GM03348 (cell line): ENCODE data around the gene MSL1.

ENCODE experiments used
- DNase-seq: peaks from one replicate; pipeline ENCODE4 v3.0.0; 2012; ENCODE audit warnings: low spot score

The MSL1 gene

DNA sequence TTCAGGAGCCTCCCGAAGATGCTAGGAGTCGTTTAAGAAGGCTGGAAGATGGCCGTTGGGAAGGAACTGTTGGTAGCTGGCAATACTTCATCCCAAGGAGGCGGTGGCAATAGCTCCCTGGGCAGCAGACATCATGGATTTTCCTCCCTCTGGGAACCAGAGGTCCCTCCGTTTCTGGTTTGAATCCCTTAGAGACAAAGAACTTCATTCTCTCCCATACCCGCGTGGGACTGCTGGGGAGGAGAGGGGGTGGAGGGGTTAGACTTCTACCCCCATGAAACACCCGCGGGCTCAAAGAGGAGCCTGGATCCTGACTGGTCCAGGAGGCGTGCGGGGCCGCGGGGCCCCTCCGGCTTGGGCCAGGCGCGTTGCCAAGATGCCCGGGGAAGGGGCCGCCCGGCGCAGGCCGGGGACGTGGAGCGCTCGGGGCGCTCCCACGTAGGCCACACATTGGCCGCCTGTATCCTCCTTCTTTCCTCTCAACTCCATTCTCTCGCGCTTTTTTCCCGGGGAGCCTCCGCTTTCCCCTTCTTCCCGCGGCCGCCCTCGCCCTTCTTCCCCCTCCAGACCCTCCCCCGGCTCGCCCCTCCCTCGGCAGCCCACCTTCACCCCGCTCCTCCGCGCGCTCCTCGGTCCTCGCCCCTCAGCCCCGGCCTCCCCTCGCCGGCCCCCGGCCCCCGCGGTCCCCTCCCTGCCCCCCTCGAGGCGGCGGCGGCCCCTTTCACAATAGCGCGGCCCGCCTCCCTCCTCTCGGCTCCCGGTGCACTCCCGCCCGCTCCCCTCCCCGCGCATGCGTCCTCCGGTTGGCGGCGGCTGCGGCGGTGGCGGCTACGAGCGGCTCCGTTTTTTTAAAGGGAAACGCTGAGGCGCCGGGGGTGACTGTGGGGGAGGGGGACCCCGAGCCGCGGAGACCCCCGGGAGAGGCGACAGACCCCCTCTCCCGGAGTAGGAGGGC is at the start of gene MSL1:
TSS of gene MSL1 (plus strand) at position 791 of the 955 bp plus-strand sequence. CDS start 642 bp downstream, outside the sequence.
- DNase-seq: peak; percentile 97

DNA sequence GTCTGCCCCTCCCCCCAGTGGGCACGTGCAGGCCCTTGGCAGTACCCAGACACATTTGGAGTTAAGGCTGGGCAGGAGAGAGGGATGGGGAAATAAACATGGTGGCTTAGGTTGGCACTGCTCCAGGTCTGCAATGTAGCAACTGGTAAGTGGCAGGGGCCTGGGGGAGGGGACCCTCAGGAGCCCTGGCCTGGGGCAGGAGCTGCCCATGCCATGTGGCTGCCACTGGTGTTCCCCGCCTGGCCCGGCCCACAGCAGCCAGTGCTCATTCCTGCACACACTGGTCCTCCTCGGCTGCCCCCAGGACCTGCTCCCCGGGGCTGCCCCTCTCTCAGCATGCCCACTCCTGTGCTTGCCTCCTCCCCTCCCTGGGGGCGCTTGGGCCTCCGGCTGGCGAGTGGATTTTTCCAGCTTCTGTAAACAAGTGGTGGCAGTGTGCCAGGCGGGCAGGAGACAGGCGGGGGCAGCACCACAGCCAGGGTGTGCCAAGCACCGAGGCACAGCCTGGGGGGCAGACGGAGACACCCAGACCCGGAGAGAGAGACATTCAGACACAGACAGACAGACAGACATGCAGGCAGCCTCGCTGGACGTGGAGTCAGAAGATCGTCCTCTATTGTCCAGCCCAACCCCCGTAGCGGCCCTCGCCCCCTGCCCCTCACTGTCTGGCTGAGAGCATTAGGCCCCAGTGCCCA is 49.6 kb upstream of the MSL1 start:
- no peak for DNase-seq

DNA sequence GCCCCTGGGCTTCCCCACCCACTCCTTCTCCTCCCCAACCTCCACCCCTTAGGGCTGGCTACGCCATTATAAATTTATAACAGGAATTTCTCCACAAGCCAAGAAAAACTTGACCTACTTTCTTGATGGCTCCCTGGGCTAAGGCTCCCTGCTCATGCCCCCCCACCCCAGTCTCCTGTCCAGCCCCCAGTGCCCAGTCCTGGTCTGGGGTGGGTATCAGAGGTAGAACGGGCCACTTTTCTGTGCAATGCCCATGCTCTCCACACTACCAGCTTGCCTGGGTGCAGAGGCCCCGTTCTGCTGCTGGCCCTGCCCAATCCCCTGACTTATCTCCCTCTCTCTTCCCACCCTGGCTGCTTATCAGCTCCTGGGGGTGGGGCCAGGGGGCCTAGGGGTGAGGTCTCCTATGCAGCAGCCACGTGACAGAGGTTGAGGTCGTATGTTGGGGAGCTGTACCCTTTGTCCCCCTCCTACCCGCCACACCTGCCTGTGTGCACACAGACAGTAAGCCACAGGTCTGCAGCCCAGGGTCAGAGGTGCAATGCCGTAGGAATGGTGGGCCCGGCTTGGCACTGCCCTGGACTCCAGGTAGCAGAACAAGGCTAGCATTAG is 48.9 kb upstream of the MSL1 start:
- DNase-seq: no peak

DNA sequence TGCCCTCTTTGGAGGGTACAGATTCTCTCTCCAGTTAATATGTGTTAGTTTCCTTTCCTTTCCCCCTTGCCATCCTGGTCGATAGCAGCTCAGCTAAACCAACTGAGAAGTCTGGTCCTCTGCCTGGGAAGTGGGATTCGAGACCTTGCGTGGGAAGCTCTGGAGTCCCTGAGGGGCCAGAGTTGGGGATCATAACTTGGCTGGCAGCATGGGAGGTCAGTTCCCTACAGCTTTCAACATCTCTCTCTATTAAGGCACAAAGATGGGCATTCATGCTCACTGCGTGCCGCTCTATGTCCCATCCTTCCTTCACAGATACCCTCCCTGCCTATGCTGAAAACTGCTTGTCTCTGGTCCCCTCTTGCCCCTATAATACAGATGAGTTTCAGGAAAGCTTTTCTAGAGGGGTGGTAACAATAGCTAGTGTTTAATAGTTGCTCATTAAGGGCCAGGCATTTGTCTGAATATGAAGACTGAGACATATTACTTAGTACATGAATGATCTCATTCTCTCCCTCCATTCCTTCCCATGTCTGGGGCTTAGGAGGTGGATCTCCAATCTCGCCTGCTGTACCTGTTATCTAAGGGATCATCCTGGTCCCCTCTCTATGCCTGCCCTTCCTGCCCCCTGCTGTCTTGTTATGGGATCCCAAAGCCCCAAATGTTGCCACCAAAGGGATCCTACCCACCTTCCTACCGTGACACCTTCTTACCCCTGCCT is 48.2 kb upstream of the MSL1 start:
- DNase-seq: no peak

- DNase-seq: no peak
These were observed 47.6 kb upstream of the MSL1 start for GRCh38 chr17:40074175-40074512.

DNA sequence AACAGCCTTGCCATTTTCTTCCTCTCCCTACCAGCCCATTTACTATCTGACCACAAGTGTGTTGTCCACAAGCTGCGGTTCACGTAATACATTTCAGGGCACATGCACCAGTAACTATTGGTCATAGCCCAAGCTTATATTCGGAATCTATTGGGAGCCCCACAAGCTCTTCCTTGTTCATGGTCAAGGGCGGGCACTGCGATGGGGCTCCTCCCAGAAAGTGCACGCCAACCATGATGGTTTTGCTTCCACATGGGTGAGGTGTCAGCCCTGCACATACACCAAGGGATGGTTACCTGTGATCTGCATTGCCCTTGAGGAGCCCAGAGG is 46.9 kb upstream of the MSL1 start:
- DNase-seq: no peak

DNA sequence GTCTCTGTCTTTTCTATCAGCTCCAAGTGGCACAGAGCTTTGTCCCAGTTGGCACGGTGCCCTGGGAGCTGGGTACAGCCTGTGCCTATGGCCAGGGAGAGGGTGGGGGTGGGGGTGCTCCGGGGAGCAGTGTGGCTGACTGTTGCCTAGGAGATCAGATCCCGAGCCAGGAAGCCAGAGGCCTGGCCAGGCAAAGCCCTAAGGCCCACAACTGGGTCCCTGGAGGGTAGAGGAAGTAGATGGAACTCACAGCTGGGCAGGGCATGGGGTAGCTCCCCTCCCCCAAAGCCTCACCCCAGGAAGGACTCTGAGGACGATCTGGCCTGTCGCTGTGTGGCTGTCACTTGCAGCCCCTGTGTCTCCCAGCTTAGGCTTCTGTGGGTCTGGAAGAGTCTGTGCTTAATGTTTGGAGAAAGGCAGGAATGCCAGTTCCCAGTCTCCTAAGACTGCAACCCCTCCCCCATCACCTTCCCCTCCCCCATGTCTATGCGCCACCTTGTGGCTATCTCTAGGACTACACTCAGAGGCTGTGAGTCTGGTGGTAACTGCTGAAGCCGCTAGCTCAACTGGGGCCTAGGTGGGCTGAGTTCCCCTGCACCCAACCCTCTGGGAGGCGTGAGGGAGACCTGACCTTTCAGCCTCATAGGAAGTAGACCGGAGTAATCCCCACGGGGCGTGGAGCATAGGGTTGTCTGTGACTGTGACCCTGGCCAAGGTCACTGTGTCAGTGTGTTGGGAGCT is 46.4 kb upstream of the MSL1 start:
- peak; percentile 79 for DNase-seq

DNA sequence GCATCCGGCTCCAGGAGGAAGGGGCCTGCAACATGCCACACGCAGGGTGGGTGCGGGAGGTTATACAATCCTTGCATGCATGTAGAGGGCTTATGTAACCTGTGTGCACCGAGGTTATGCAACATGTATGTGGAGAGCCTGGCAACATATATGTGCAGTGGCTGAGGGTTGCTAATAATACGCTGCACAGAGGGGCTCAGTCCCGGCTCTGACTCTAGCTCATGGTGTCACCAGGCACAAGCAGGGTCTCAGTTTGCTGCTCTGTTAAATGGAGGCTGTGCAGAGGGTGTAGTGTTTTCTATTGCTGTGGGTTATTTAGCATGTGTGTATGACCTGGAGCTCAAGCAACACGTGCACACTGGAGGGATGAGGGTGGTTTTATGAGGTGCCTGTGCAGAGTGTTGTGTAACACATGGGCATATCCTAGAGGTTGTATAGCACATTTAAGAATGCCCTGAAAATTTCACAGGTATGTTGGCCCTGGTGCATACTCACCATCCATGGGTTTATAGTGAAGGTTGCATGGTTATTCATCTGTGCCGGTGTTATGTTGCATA is 45.8 kb upstream of the MSL1 start:
- DNase-seq: no peak

DNA sequence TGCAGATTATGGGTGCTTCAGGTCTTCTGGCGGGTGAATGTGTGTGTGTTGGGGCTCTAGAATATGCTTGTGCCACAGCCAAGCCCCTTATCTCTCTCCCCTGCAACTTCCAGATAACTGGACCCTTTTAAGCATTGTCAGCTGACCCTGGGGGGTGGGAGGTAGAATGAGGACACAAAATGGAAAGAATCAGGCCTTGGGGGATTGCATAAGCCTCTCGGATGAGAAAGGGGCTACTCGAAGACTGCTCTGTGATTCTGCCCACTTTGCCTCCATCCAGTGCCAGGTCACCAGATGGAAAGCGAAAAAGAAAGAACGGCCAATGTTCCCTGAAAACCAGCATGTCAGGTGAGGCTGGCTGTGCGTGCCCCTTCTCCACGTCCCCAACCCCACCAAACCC is 45.2 kb upstream of the MSL1 start:
- no peak for DNase-seq

GRCh38 chr17:40079545-40079944 is 42.2 kb upstream of the MSL1 start:
- DNase-seq: no peak

- no peak for DNase-seq
These were observed 37.3 kb upstream of the MSL1 start for GRCh38 chr17:40084477-40084876.

- peak; percentile 78 for DNase-seq
These were observed 35.4 kb upstream of the MSL1 start for GRCh38 chr17:40086150-40087044.

DNA sequence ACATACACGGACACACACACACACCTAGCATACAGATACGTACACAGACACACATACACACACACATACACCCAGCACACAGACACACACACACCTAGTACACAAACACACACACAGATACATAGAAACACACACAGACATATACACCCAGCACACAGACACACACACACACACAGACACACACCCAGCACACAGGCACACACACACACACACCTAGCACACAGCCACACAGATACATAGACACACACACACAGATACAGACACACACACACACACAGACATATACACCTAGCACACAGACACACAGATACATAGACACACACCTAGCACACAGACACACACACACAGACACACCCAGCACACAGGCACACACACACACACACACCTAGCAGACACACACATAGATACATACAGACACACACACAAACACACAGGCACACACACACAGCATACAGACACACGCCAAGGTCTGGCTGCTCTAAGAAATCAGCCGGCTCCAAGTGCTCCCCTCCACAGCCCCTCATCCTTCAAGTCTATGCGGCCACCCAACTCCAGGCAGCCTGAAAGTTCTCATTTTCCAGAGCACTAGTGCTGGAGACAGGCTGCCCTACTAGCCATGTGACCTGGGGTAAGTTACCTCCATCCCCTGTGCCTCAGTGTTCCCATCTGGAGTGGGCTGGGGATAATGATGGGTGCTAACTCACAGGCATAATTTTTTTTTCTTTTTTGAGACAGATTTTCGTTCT is 34.5 kb upstream of the MSL1 start:
- no peak for DNase-seq

DNA sequence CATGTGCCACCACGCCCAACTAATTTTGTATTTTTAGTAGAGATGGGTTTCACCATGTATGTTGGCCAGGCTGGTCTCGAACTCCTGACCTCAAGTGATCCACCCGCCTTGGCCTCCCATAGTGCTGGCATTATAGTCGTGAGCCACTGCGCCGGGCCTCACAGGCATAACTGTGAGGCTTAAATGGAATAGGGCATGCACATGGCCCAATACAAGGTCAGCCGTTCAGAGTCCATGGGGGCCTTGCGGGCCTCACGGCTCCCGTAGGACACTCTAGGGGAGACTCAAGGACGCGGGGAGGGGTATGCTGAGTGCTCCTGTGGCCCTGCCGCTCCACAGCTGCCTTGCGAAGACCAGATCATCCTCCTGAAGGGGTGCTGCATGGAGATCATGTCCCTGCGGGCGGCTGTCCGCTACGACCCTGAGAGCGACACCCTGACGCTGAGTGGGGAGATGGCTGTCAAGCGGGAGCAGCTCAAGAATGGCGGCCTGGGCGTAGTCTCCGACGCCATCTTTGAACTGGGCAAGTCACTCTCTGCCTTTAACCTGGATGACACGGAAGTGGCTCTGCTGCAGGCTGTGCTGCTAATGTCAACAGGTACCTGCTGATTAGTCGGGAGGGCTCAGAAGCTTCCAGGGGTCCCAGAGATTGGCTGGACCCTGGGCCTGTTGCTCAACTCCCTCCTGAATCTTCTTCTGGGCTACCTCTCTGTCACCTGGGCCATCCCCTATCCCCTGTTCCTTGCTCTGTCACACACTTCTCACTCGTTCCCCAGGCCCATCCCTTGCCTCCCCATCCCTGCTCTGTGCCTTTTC is 33.7 kb upstream of the MSL1 start:
- DNase-seq: no peak

DNA sequence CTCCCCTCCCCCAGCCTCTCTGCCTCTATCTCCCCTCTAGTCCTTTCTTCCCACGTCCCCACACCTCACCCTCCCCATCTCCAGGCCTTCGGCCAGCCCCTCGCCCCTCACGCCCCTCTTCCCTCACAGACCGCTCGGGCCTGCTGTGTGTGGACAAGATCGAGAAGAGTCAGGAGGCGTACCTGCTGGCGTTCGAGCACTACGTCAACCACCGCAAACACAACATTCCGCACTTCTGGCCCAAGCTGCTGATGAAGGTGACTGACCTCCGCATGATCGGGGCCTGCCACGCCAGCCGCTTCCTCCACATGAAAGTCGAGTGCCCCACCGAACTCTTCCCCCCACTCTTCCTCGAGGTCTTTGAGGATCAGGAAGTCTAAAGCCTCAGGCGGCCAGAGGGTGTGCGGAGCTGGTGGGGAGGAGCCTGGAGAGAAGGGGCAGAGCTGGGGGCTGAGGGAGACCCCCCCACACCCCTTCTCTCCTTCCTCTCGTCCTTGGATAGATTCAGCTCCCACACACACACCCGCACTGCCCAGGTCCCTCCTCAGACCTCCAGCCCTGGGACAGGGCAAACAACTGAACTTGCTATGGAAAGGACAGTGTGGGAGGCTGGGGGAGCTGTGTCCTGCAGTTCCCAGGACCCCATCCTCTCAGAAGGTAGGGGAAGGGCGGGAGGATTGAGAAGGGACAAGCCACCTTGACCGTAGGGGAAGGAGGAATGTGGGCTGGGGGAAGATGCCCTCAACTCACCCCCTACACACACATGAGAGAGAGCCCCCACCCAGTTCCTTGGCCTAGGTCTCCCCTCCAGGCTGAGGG is 32.5 kb upstream of the MSL1 start:
- no peak for DNase-seq

GRCh38 chr17:40090237-40091119 is 31.3 kb upstream of the MSL1 start:
- DNase-seq: no peak
